Measurements from ENCODE around the gene ZNF165. TPM values are rescaled to one million over a fixed set of nuclear protein-coding genes. Genes with fewer than 3 reads are reported as not detected.

ZNF165 gene
- total and polyA plus RNA-seq, 2 of the 13 experiments (the other 11 are each of a cell fraction or from before 2014, with no cell fraction given): 0.58 to 8.6 TPM

- TF ChIP-seq NRL (CRISPR knock-in tag; IDR thresholded peaks at IDR 0.05; ENCODE audit: borderline replicate concordance) (peak; percentile 90; the same call in 1 of the 2 replicates), ELF4 (CRISPR knock-in tag; IDR thresholded peaks at IDR 0.05; ENCODE audit: borderline replicate concordance) (peak; percentile 94), PHF20 (CRISPR knock-in tag; IDR thresholded peaks at IDR 0.05) (peak; percentile 96), NFKBIZ (CRISPR knock-in tag; IDR thresholded peaks at IDR 0.05) (no peak; the same call in none of the 2 replicates), ZBTB20 (CRISPR knock-in tag; IDR thresholded peaks at IDR 0.05; ENCODE audit: borderline replicate concordance, low read depth) (peak; percentile 90), HMG20B (CRISPR knock-in tag; conservative IDR thresholded peaks at IDR 0.05) (0 out of 2 replicates have a peak, but pooled peaks have one; percentile 20), KAT8 (CRISPR knock-in tag; IDR thresholded peaks at IDR 0.05) (peak; percentile 99), HMGXB4 (CRISPR knock-in tag; IDR thresholded peaks at IDR 0.05; ENCODE audit: borderline replicate concordance in 1 of 2, low read depth in 1 of 2) (peak; percentile 86 to 87), ATF2 (CRISPR knock-in tag; IDR thresholded peaks at IDR 0.05) (peak; percentile 76; the same call in 1 of the 2 replicates), GLI4 (CRISPR knock-in tag; IDR thresholded peaks at IDR 0.05; ENCODE audit: borderline replicate concordance) (no peak; the same call in 1 of the 2 replicates), HOMEZ (CRISPR knock-in tag; IDR thresholded peaks at IDR 0.05; ENCODE audit: low read depth) (peak; percentile 92), ZBTB7A (CRISPR knock-in tag; IDR thresholded peaks at IDR 0.05) (0 out of 2 replicates have a peak, but pooled peaks have one; percentile 31), ARHGAP35 (CRISPR knock-in tag; IDR thresholded peaks at IDR 0.05; ENCODE audit: borderline replicate concordance) (peak; percentile 53; the same call in 1 of the 2 replicates), DDIT3 (CRISPR knock-in tag; IDR thresholded peaks at IDR 0.05) (no peak), LBX2 (CRISPR knock-in tag; IDR thresholded peaks at IDR 0.05; ENCODE audit: borderline replicate concordance) (no peak), AFF4 (CRISPR knock-in tag; IDR thresholded peaks at IDR 0.05) (no peak), ZNF430 (CRISPR knock-in tag; IDR thresholded peaks at IDR 0.05) (peak; percentile 67), TCF12 (IDR thresholded peaks at IDR 0.05) (no peak), TCF12 (CRISPR knock-in tag; IDR thresholded peaks at IDR 0.05) (0 out of 2 replicates have a peak, but pooled peaks have one; percentile 67)
Observed at GRCh38 chr6:28124350-28124970, 44.1 kb downstream of the ZNF165 start, which contains the start of gene ZSCAN16 (continued).

Data from HepG2 (cell line).